ENCODE measurements around the gene CNNM1.
A peak's percentile ranks its signal among the peaks of the same experiment; 100 is the strongest.

Gene CNNM1

GRCh38 chr10:99297033-99297432 lies 32.1 kb upstream of the CNNM1 start:
- H3K4me3 ChIP-seq (ENCODE audit: low read depth, low read length), result no peak overlapping the region
- peak; percentile 4 for TF ChIP-seq CTCF (IDR thresholded peaks at IDR 0.05; ENCODE audit: insufficient read depth, low read depth, low read length, missing control alignments)
- DNase-seq (ENCODE audit: low read depth), result no peak

DNA sequence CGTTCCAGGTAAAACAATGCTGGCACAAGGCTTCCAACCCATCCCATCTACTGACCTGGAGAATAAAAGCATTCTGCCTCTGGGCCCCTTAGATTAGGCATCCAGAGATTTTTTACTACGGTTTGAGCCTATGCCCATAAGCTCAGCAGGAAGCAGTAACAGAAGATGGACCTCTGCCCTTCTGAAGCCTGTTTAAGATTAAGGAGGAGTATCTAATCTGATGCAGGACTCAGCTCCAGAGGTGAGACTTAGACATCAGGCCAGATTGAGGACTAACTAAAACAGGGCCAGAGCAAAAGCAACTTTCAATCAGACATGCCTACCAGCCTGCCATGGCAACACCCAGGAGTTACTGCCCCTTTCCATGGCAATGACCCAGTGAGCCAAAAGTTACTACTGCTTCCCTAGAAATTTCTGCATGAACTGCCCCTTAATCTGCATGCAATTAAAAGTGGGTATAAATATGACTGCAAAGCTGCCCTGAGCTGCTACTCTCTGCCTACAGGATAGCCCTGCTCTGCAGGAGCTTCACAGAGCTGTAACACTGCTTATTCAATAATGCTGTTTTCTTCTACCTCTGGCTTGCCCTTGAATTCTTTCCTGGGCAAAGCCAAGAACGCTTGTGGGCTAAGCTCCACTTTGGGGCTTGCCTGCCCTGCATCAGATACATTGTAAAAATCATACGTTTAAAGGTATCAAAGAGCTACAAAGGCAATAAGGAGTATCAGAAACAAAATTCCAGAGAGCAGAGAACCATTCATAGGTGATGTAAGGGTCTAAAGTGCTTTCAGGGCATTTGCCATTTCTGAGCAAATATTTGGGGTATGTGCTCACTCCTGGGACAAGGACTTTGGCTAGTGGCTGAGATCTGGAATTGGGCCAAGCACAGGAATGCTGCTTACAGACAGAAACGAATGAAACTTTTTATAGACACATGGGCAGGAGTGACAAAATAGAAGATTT lies 25.0 kb upstream of the CNNM1 start:
- no peak for TF ChIP-seq CTCF (IDR thresholded peaks at IDR 0.05; ENCODE audit: insufficient read depth, low read depth, low read length, missing control alignments)
- DNase-seq (ENCODE audit: low read depth), result no peak
- no peak overlapping the region for H3K4me3 ChIP-seq (ENCODE audit: low read depth, low read length)

DNA sequence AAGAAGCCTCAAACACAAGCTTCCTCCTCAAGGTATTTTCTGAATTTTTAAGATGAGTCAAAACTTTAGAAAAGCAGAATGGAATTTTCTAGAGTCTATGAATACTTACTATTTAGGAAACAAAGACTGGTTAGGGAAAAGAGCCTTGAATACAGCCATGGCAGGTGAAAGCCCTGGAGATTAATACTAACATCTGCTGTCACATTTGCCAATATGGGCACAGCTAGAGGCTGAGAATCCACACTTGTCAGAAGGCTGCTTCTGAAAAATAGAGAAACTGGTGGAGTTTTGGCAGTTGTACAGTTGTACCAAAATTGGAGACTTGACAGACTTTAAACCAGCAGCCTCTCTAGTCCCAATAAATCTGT lies 24.3 kb upstream of the CNNM1 start:
- no peak overlapping the region for H3K4me3 ChIP-seq (ENCODE audit: low read depth, low read length)
- DNase-seq (ENCODE audit: low read depth), result no peak
- no peak for TF ChIP-seq CTCF (IDR thresholded peaks at IDR 0.05; ENCODE audit: insufficient read depth, low read depth, low read length, missing control alignments)

GRCh38 chr10:99312501-99312900 lies 16.7 kb upstream of the CNNM1 start:
- H3K4me3 ChIP-seq (ENCODE audit: low read depth, low read length), result no peak overlapping the region
- no peak for TF ChIP-seq CTCF (IDR thresholded peaks at IDR 0.05; ENCODE audit: insufficient read depth, low read depth, low read length, missing control alignments)
- no peak for DNase-seq (ENCODE audit: low read depth)

GRCh38 chr10:99315853-99316252 lies 13.3 kb upstream of the CNNM1 start:
- no peak for TF ChIP-seq CTCF (IDR thresholded peaks at IDR 0.05; ENCODE audit: insufficient read depth, low read depth, low read length, missing control alignments)
- no peak overlapping the region for H3K4me3 ChIP-seq (ENCODE audit: low read depth, low read length)
- DNase-seq (ENCODE audit: low read depth), result no peak

GRCh38 chr10:99316374-99316773 lies 12.8 kb upstream of the CNNM1 start:
- TF ChIP-seq CTCF (IDR thresholded peaks at IDR 0.05; ENCODE audit: insufficient read depth, low read depth, low read length, missing control alignments), result no peak
- no peak for DNase-seq (ENCODE audit: low read depth)

GRCh38 chr10:99318048-99318447 lies 11.1 kb upstream of the CNNM1 start:
- H3K4me3 ChIP-seq (ENCODE audit: low read depth, low read length), result no peak overlapping the region
- no peak for TF ChIP-seq CTCF (IDR thresholded peaks at IDR 0.05; ENCODE audit: insufficient read depth, low read depth, low read length, missing control alignments)
- DNase-seq (ENCODE audit: low read depth), result no peak

More at GRCh38 chr10:99316374-99316773, 12.8 kb upstream of the CNNM1 start:
- no peak overlapping the region for H3K4me3 ChIP-seq (ENCODE audit: low read depth, low read length)
